Ascending aorta (tissue), 2 donors: ENCODE data around the gene IMPA2. TPM values are rescaled to one million over a fixed set of nuclear protein-coding genes. Genes with fewer than 3 reads are reported as not detected.

ENCODE experiments used
- DNase-seq, 2 donors: peaks; one replicate each; pipeline ENCODE4 v3.0.0-alpha.2; 2019; ENCODE audit warnings: low spot score in 2 of 2
- H3K27ac ChIP-seq, 2 donors: fragments of 200-600 bp; sonication (generic); one replicate each; pipeline ENCODE4 v1.5.1; 2016 to 2017; ENCODE audit warnings: mild to moderate bottlenecking in 1 of 2
- H3K27me3 ChIP-seq: fragments of 200-600 bp; sonication (generic); one replicate; pipeline ENCODE4 v1.5.1; 2017
- H3K36me3 ChIP-seq, 2 donors: fragments of 200-600 bp; sonication (generic); one replicate each; pipeline ENCODE4 v1.5.1; 2016
- H3K4me1 ChIP-seq, 2 donors: fragments of 200-600 bp; sonication (generic); one replicate each; pipeline ENCODE4 v1.5.1; 2016 to 2017; ENCODE audit warnings: mild to moderate bottlenecking in 1 of 2
- H3K4me3 ChIP-seq, 2 donors: fragments of 200-600 bp; sonication (generic); one replicate each; pipeline ENCODE4 v1.5.1; 2016 to 2017; ENCODE audit warnings: mild to moderate bottlenecking in 1 of 2
- H3K9me3 ChIP-seq, 2 donors: fragments of 200-600 bp; sonication (generic); one replicate each; pipeline ENCODE4 v1.5.1; 2016
- intact Hi-C: fragments of 100-400 bp; cut with DNase I; formaldehyde crosslinking; loops from one replicate; pipeline ENCODE4 v1.15.1; 2023
- total RNA-seq: library from RNA; depleted of rRNA; stranded (reverse); fragments of >200 nt; gene quantifications from one replicate; pipeline ENCODE4 v1.1.0, GENCODE V29; 2016
- TF ChIP-seq, protein P1 (sequence below), 3 experiments: fragments of 200-600 bp in 2 of 3; fragments of 450-650 bp in 1 of 3; sonication (generic) in 2 of 3; IDR thresholded peaks; one replicate each; pipeline ENCODE4 v1.5.1; 2016 to 2019; ENCODE audit warnings: antibody characterized with exemption in 3 of 3, mild to moderate bottlenecking in 1 of 3, moderate library complexity in 1 of 3

Gene IMPA2
- total RNA-seq, 1 donor from 2014 or later, result 43.4 TPM

DNA sequence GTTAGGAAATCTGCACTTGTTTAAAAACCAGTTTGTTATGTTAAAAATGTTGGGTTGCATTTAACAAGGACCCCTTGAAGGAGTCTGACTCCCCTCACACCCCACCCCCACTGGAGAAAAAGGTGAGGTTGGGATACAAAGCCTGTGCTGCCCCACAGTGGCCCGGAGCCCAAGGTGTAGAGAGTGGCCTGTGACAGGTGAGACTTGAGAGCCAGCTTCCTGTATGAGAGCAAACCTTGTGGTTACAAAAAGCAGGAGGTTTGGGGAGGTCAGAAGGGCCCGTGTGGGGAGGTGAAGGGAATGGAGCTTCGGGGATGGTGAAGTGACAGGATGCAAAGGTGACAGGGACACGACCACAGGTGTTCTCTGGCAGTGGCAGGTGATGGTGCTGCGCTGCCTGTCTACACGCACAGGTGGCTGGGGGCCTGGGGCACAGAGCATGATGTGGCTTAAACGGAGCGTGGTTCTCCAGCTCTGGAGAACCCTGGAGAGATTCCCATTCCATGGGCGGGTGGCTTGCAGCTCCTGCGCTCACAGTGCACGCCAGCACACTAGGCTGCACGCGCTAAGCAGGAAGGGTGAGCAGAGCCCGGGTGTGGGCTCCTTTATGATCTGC lies 29.0 kb downstream of the IMPA2 start:
- Histone ChIP-seq H3K4me1 (no peaks in the 10 kb centered on the region), H3K27ac (no peak overlapping the region), H3K4me3 (no peak overlapping the region), H3K9me3 (no peaks in the 10 kb centered on the region), H3K27me3 (no peaks in the 10 kb centered on the region), H3K36me3 (peaks cover 16 to 34% of the 10 kb centered on the region in 2 donors)
- TF ChIP-seq, protein P1, sequence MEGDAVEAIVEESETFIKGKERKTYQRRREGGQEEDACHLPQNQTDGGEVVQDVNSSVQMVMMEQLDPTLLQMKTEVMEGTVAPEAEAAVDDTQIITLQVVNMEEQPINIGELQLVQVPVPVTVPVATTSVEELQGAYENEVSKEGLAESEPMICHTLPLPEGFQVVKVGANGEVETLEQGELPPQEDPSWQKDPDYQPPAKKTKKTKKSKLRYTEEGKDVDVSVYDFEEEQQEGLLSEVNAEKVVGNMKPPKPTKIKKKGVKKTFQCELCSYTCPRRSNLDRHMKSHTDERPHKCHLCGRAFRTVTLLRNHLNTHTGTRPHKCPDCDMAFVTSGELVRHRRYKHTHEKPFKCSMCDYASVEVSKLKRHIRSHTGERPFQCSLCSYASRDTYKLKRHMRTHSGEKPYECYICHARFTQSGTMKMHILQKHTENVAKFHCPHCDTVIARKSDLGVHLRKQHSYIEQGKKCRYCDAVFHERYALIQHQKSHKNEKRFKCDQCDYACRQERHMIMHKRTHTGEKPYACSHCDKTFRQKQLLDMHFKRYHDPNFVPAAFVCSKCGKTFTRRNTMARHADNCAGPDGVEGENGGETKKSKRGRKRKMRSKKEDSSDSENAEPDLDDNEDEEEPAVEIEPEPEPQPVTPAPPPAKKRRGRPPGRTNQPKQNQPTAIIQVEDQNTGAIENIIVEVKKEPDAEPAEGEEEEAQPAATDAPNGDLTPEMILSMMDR (IDR thresholded peaks at IDR 0.05), result no peak
- intact Hi-C loops, result no loop called here
- DNase-seq, result no peak

DNA sequence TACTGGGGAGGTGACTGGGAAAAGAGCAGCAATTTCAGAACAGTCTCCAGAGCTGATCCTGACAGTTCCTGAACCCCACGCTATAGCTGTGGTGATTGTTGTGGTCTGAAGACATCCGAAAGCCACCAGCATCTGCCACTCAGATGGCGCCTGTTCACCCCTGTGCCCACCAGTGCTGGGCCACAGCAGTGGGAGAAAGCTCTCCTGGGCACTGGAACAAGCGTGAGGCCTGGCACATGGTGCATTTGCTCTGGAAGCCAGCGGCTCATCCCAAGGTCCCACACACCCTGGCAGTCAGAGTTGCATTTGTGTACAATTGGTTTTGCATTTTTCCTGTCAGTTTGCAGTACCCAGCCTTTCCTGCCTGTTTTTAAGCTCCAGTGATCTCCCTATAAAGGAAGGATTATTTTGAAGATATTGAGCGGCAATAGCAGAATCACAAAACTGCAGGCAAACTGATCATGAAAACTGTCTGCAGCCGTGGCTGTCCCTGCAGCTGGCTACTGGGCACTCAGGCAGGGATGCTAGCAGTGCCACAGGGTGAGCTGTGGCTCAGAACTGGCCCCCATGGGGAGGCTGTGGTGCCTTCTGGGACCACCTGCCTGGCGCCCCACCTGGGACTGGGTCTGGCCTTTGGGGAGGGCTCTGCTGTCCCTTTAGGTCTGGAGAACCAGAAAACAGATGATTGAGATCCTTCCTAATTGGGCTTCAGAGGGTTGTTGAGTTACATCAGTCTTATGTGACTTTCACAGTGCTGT lies 30.1 kb downstream of the IMPA2 start:
- Histone ChIP-seq H3K9me3 (no peaks in the 10 kb centered on the region), H3K4me3 (no peak overlapping the region), H3K27me3 (no peaks in the 10 kb centered on the region), H3K4me1 (no peaks in the 10 kb centered on the region), H3K27ac (no peak overlapping the region), H3K36me3 (peaks cover 16 to 34% of the 10 kb centered on the region in 2 donors)
- no peak for DNase-seq
- intact Hi-C loops, result no loop called here
- TF ChIP-seq, protein P1 (IDR thresholded peaks at IDR 0.05), result no peak

DNA sequence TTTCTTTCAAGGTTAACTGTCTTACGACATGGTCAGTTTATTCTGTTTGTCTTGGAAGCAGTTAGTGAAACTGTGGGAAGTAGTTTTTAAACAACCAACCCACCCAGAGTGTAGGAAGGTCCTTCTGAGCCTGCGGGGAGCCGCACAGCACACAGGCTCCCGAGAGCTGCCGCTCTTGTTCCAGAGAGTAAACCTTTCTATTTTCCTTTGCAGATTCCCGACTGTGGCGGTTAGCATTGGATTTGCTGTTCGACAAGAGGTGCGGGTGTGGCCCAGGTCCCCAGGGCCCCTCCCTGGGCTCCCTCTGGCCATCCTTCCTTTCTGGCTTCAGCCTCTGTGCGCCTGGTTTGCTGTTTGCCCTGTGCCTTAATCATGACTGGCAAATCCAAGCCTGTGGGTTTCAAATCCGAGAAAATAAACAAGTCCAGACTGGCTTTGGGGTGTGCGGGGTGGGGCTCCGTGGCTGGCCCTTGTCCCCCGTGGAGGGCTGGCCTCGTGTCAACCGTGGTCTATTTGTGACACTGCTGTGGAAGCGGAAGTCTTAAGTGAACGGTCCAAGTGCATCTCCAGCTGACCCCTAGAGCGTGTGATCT lies 30.7 kb downstream of the IMPA2 start:
- Histone ChIP-seq H3K27me3 (no peaks in the 10 kb centered on the region), H3K27ac (no peak overlapping the region), H3K4me3 (no peak overlapping the region), H3K36me3 (peaks cover 16 to 34% of the 10 kb centered on the region in 2 donors), H3K4me1 (no peaks in the 10 kb centered on the region), H3K9me3 (no peaks in the 10 kb centered on the region)
- DNase-seq, result no peak
- intact Hi-C loops, result no loop called here
- TF ChIP-seq, protein P1 (IDR thresholded peaks at IDR 0.05), result no peak

DNA sequence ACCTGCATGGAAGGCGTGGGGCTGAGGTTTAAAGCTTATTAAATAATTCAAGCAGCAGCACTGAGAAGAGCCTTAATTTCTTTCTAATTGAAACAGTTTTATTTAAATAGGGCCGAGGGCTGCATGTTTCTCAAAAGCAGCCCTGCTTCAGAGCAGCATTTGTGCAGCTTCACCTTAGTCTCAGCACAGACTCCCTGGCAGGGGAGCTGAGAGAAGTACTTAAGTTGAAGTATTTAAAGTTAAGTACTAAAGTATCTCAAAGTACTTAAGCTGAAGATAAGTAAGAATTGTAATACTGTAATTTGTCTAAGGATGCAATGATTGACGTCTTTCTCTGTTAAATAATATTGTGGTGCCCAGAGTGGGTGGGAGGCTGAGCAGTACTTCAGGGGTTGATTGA lies 31.4 kb downstream of the IMPA2 start:
- H3K36me3 ChIP-seq, result peaks cover 16 to 34% of the 10 kb centered on the region in 2 donors
- no peak for DNase-seq
- TF ChIP-seq, protein P1 (IDR thresholded peaks at IDR 0.05), result no peak
- intact Hi-C loops, result no loop called here
- H3K4me3 ChIP-seq, result no peak overlapping the region
- no peaks in the 10 kb centered on the region for H3K9me3 ChIP-seq
- H3K27me3 ChIP-seq, result no peaks in the 10 kb centered on the region
- no peak overlapping the region for H3K27ac ChIP-seq
- no peaks in the 10 kb centered on the region for H3K4me1 ChIP-seq

DNA sequence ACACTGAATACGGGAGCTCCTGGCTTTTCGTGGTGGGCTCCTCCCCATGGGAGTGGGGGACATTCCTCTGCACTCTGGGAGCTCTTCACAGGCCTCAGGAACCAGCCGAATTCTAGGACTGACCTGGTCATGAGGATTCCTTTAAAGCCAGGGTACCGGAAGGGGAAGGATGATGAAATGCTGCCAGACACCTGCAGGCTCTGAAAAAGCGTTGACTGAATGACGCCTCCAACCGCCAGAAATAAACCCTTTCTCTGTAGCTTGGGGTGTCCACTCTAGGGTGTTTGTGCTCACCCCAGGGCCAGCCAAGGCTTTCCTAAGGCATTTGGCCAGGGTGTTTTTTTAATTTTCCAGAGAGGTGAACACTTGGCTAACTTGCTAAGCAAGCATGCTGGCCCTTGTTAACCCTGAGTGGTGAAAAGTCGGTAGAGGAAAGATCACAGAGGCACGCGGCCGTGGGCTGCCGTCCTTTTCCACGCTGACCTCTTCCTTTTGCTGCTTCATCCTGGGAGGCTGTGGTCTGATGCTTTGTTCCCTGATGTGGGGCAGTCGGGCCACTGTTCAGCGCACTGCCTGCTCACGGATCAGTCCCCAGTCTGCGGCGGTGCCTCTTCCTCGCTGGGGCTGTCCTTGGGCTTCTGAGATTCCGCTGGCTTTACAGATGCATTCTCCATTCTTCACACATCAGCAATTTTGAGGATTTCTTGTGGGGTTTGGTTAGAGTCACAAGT lies 32.0 kb downstream of the IMPA2 start:
- Histone ChIP-seq H3K4me1 (no peaks in the 10 kb centered on the region), H3K9me3 (no peaks in the 10 kb centered on the region), H3K27me3 (no peaks in the 10 kb centered on the region), H3K27ac (no peak overlapping the region), H3K36me3 (peaks cover 16 to 32% of the 10 kb centered on the region in 2 donors), H3K4me3 (no peak overlapping the region)
- intact Hi-C loops, result no loop called here
- DNase-seq, result no peak
- TF ChIP-seq, protein P1 (IDR thresholded peaks at IDR 0.05), result no peak
